MCF 10A (cell line): ENCODE data around the gene FGF16. TPM values are rescaled to one million over a fixed set of nuclear protein-coding genes. Genes with fewer than 3 reads are reported as not detected.

Source experiments
- BruUV-seq: library from RNA; stranded (reverse); fragments of 400-500 nt; replicated peaks from 2 replicates; lab custom pipeline; 2021; lab: Mats Ljungman, UMichigan
- CTCF ChIA-PET: fragments of 300-600 bp; sonication (Branson Sonifier 250); formaldehyde crosslinking; extraction: SDS; loops from one replicate; lab custom pipeline; 2021; ENCODE audit warnings: antibody characterized with exemption, inconsistent platforms; lab: Yijun Ruan, JAX
- POLR2A ChIA-PET: fragments of 300-600, 350-650 bp; sonication (Branson Sonifier 250); formaldehyde crosslinking; extraction: SDS; loops from one replicate; lab custom pipeline; 2020; ENCODE audit warnings: antibody characterized with exemption, inconsistent platforms; lab: Yijun Ruan, JAX
- DNase-seq: peaks from one replicate; pipeline ENCODE4 v3.0.0-alpha.2; 2018; ENCODE audit not compliant: unreplicated experiment
- H3K27ac Mint-ChIP-seq: one replicate; pipeline ENCODE4 v1.8.0; 2022; ENCODE audit warnings: mild to moderate bottlenecking, low read depth, mixed read lengths; ENCODE audit not compliant: unreplicated experiment
- H3K27me3 Mint-ChIP-seq: one replicate; pipeline ENCODE4 v1.8.0; 2022; ENCODE audit warnings: mixed read lengths; ENCODE audit not compliant: insufficient read depth, unreplicated experiment
- H3K36me3 Mint-ChIP-seq: one replicate; pipeline ENCODE4 v1.8.0; 2022; ENCODE audit warnings: mild to moderate bottlenecking, moderate library complexity, mixed read lengths; ENCODE audit not compliant: insufficient read depth, unreplicated experiment
- H3K4me1 Mint-ChIP-seq: one replicate; pipeline ENCODE4 v1.8.0; 2022; ENCODE audit warnings: mixed read lengths; ENCODE audit not compliant: insufficient read depth, unreplicated experiment
- H3K4me3 Mint-ChIP-seq: one replicate; pipeline ENCODE4 v1.8.0; 2022; ENCODE audit warnings: mild to moderate bottlenecking, moderate library complexity, mixed read lengths; ENCODE audit not compliant: unreplicated experiment
- H3K9me3 Mint-ChIP-seq: one replicate; pipeline ENCODE4 v1.8.0; 2022; ENCODE audit warnings: mixed read lengths; ENCODE audit not compliant: unreplicated experiment
- intact Hi-C: fragments of 100-400 bp; cut with micrococcal nuclease; formaldehyde crosslinking; loops from 2 replicates; pipeline ENCODE4 v1.14.1; 2022
- total RNA-seq: library from RNA; stranded (reverse); gene quantifications from 2 replicates; pipeline ENCODE4 v1.2.3, GENCODE V29; 2022
- TF ChIP-seq, protein P1 (sequence below): fragments of 200-600 bp; IDR thresholded peaks from one replicate; pipeline ENCODE4 v1.8.0; 2022; ENCODE audit warnings: antibody characterized with exemption, mild to moderate bottlenecking; ENCODE audit not compliant: unreplicated experiment

FGF16 gene
- total RNA-seq, 1 experiment from 2014 or later = not detected

DNA sequence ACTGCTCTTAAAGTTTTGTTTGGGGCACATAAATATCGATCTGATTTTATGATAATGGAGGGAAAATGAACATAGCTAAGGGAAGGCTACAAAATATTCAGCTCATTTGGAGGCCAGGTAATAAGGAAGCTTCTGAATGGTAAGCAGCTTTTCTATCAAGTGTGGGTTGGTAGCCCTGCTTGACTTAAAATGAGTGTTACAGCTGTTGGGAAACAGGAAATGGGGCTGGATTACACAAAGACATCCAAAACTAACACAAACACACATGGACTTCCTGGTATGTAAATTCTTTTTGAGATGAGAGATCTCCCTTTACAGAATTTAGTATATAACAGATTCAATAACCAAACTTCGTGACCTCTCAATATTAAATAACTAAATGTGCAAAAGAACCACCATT is 58.0 kb downstream of the FGF16 start:
- DNase-seq = peak; percentile 42
- intact Hi-C loops = no loop called here

More for the DNA sequence above, 58.0 kb downstream of the FGF16 start:
- Mint-ChIP-seq H3K4me1 (no peaks in the 10 kb centered on the region), H3K27ac (no peak overlapping the region), H3K9me3 (no peaks in the 10 kb centered on the region), H3K27me3 (no peaks in the 10 kb centered on the region), H3K4me3 (no peak overlapping the region), H3K36me3 (peaks cover 21% of the 10 kb centered on the region)
- TF ChIP-seq, protein P1, sequence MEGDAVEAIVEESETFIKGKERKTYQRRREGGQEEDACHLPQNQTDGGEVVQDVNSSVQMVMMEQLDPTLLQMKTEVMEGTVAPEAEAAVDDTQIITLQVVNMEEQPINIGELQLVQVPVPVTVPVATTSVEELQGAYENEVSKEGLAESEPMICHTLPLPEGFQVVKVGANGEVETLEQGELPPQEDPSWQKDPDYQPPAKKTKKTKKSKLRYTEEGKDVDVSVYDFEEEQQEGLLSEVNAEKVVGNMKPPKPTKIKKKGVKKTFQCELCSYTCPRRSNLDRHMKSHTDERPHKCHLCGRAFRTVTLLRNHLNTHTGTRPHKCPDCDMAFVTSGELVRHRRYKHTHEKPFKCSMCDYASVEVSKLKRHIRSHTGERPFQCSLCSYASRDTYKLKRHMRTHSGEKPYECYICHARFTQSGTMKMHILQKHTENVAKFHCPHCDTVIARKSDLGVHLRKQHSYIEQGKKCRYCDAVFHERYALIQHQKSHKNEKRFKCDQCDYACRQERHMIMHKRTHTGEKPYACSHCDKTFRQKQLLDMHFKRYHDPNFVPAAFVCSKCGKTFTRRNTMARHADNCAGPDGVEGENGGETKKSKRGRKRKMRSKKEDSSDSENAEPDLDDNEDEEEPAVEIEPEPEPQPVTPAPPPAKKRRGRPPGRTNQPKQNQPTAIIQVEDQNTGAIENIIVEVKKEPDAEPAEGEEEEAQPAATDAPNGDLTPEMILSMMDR = no peak
- no TSS peak for BruUV-seq
- POLR2A ChIA-PET = no interaction called here
- CTCF ChIA-PET = interaction anchor here (0.7 kb wide), 1 partner anchor 124 kb away, joined by 3 read pairs; no protein-coding TSS in a partner anchor
